ENCODE measurements around the gene FGF7.

DNA sequence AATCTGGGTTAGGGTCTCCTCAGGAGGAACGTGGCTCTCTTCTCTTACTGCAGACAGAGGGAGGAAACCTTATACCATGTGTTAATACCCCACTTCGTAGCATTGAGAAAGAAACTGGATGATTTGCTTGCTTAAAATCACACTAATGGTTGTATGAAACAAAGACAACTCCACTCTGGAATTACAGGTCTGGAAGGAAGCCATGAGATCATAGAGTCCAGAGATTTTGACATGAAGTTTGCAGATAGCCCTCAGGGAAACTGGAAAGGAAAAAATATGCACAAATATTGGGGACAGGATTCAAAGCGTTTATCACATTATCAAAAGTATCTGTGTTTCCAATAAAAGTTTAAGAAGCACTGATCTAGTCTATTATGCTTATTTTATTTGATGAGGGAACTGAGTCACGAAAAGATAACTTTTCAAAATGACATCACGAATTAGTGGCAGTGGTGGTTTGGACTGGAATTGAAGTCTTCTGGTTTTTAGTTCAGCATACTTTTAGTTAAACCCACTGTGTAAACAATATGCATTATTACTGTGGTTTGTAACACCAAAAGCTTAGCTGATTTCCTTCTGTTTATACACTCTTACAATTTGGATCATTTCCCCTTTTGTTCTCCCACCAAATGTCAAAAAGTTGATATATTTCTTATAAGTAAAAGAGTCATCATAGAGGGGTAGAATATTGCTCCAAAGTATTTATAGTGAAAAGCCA, 16.8 kb downstream of the FGF7 start:
- TF ChIP-seq, protein P1, sequence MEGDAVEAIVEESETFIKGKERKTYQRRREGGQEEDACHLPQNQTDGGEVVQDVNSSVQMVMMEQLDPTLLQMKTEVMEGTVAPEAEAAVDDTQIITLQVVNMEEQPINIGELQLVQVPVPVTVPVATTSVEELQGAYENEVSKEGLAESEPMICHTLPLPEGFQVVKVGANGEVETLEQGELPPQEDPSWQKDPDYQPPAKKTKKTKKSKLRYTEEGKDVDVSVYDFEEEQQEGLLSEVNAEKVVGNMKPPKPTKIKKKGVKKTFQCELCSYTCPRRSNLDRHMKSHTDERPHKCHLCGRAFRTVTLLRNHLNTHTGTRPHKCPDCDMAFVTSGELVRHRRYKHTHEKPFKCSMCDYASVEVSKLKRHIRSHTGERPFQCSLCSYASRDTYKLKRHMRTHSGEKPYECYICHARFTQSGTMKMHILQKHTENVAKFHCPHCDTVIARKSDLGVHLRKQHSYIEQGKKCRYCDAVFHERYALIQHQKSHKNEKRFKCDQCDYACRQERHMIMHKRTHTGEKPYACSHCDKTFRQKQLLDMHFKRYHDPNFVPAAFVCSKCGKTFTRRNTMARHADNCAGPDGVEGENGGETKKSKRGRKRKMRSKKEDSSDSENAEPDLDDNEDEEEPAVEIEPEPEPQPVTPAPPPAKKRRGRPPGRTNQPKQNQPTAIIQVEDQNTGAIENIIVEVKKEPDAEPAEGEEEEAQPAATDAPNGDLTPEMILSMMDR (IDR thresholded peaks at IDR 0.05) = no peak
- no peak for TF ChIP-seq POLR2A (IDR thresholded peaks at IDR 0.05)
